Body of pancreas (tissue), 4 donors: ENCODE results near the gene CLIC3.

ENCODE experiments used
- POLR2A ChIP-seq, 3 donors: fragments of 450-650 bp; IDR thresholded peaks; one replicate each; pipeline ENCODE4 v1.6.1; 2016; ENCODE audit warnings: antibody characterized with exemption in 3 of 3, mild to moderate bottlenecking in 2 of 3
- TF ChIP-seq, protein P1 (sequence below), 7 experiments: fragments of 450-650 bp in 4 of 7; fragments of 200-600 bp in 3 of 7; sonication (generic) in 3 of 7; IDR thresholded peaks; one replicate each; pipeline ENCODE4 v1.5.1; 2016 to 2019; ENCODE audit warnings: antibody characterized with exemption in 7 of 7

DNA sequence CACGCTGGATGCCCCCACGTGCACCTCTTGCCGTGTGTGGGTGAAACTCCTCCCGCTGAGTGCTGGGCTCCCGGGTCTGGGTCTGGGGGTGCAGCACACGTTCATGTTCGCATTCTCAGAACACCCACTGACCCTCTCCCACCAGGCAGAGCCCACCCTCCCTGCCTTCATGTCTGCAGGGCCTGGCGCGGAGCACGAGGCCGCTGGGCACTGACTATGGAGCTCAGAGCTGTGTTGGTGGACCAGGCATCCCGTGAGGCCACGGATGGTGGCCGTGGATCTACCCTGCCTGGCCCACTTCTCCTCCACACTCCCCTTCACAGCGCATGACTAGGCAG is 35.5 kb downstream of the CLIC3 start:
- TF ChIP-seq, protein P1, sequence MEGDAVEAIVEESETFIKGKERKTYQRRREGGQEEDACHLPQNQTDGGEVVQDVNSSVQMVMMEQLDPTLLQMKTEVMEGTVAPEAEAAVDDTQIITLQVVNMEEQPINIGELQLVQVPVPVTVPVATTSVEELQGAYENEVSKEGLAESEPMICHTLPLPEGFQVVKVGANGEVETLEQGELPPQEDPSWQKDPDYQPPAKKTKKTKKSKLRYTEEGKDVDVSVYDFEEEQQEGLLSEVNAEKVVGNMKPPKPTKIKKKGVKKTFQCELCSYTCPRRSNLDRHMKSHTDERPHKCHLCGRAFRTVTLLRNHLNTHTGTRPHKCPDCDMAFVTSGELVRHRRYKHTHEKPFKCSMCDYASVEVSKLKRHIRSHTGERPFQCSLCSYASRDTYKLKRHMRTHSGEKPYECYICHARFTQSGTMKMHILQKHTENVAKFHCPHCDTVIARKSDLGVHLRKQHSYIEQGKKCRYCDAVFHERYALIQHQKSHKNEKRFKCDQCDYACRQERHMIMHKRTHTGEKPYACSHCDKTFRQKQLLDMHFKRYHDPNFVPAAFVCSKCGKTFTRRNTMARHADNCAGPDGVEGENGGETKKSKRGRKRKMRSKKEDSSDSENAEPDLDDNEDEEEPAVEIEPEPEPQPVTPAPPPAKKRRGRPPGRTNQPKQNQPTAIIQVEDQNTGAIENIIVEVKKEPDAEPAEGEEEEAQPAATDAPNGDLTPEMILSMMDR (IDR thresholded peaks at IDR 0.05) = no peak
- TF ChIP-seq POLR2A (IDR thresholded peaks at IDR 0.05) = no peak
